HG02588 (cell line): ENCODE measurements around the gene TBL1XR1.
"Not testable (repeated sequence)": the region's sequence is repeated elsewhere in the genome, so short reads cannot be mapped to it uniquely, and the experiment has no call there.

ENCODE experiments used
- ATAC-seq: cut with Tn5 transposase; IDR thresholded peaks from one replicate; pipeline ENCODE4 v1.9.1; 2021; ENCODE audit warnings: mild to moderate bottlenecking, moderate library complexity; ENCODE audit not compliant: unreplicated experiment

Gene TBL1XR1

DNA sequence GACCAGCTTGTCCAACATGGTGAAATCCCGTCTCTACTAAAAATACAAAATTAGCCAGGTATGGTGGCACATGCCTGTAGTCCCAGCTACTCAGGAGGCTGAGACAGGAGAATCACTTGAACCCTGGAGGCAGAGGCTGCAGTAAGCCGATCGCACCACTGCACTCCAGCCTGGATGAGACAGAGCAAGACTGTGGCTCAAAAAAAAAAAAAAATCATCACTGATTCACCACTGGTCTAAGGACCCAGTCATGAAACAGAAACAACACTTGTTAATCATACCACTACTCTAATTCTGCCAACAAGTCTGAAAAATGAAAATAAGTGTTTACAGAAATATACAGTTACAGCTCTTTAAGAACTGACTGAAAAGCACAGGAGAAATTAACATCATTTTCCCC, 12.7 kb downstream of the TBL1XR1 start:
- ATAC-seq: peak; percentile 86

GRCh38 chr3:177182352-177182751, 14.9 kb downstream of the TBL1XR1 start:
- no peak for ATAC-seq

DNA sequence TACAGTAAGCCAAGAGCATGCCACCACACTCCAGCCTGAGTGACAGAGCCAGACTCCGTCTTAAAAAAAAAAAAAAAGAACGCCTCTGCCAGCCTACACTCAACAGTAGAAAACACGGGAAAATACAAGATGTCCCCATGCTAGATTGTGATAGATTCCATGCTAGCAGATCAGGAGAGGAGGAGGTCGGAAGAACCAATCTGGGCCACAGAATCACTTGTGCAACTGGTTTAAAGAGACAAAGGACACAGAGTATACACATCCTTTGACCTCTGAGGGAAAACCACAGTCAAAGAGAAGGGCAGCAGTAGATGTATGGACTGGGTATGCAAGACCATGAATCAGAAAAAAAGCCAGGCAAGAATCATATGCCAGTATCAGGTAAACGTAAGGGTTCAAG, 15.9 kb downstream of the TBL1XR1 start:
- ATAC-seq: no peak

GRCh38 chr3:177180506-177180905, 16.8 kb downstream of the TBL1XR1 start:
- no peak for ATAC-seq

DNA sequence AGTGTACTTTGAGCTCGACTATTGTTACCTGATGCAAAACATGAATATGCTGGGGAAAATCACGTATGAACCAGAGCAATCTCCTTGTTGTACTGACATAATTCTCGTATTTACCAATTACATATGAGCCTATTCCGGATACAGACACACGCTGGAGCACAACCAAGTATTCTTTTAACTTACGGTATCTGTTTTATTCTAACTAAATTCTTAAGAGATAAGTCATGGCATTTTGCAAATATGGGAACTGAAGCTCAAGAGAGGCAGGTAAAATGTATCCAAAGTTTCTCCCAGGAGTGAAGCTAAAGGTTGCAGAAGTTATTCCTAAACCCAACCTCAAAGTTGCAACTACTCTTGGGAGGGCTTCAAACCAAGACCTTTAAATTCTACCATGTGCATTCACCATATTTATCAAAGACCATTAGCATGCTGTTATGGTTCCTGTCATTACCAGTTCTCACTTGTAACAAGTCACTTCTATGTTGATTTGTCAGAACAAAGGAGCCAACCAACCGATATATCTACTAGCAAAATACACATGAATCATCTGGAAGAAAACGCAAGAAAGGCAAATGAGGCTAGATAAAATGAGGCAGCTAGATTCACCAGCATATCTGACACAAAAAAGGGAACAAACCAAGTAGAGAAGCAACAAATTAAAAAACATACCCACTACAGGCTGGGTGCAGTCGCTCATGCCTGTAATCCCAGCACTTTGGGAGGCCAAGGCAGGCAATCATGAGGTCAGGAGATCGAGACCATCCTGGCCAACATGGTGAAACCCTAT, 17.8 kb downstream of the TBL1XR1 start:
- ATAC-seq: no peak

DNA sequence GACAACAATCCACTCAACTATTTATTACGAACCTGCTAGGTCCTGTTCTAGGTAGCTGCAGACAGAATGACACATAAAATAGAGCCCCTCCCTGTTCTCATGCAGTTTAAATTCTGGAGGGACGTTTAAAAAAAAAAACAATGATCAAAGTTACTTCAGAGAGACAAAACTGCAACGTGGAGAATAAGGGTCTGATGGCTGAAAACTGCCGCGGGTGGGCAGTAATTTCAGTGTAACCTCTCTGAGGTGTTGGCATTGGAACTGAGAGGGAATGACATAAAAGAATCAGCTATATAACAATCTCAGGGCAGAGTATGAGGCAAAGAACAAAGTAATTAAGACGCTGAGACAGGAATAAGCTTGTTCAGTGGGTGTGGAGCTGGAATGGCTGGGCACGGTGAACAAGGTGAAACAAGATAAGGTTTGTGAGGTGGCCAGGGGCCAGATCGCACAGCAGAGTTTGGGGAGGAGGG, 19.5 kb downstream of the TBL1XR1 start:
- no peak for ATAC-seq

DNA sequence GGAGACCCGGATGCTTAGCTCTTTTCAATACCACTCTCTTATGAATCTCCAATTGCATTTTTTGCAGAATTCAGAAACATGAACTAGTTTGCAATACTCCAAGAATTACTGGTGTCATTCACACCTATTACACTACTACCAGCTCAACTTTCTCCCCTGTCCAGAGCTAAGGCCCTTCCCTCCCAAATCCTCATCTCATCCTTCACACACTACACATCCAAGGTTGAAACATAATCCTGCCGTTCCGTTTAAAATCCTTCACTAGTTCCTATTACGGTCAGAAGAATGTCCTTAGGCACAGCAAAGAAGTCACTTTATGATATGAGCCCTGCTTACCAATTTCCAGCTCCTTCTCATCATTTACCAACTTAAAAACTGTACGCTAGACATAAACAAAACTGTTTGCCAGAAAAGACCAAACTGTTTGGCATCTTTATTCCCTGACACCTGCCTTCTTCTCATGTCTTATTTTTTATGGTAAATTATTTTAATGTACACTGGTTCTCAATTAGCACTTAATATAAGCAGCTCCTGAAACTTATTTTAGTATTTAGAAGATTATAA, 22.6 kb downstream of the TBL1XR1 start:
- no peak for ATAC-seq

- ATAC-seq: no peak
Measured at GRCh38 chr3:177169936-177170722, 27.2 kb downstream of the TBL1XR1 start.

DNA sequence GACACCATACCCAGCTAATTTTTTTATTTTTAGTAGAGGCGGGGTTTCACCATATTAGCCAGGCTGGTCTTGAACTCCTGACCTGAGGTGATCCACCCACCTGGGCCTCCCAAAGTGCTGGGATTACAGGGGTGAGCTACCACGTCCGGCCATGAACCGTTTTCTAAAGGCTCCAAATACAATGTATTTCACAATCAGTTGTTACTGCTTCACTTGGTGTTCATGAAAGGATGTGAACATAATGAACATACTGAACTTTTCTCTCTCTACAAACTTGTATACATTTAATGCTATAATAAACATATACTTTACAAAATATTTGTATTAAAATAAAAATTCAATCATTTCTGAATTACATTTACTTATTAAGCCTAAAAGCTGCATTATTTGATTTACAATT, 28.9 kb downstream of the TBL1XR1 start:
- no peak for ATAC-seq

DNA sequence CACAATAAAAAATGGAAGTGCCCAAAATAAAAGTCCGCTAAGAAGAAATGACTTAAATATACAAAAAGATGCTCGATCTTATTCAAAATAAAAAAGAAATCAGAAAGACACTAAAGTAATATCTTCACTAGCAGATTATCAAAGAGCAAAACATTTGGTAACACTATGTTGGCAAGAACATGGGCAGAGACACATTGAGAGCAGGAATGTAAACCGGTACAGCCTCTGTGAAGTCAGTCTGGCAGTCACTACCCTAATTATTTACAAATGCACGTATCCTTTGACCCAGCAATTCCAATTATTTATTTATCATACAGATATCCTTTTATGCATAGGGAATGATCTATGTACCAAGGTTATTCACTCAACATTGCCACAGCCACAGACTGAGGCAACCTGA, 34.5 kb downstream of the TBL1XR1 start:
- no peak for ATAC-seq

- not testable (repeated sequence) for ATAC-seq
Measured at GRCh38 chr3:177161603-177162002, 35.7 kb downstream of the TBL1XR1 start.

DNA sequence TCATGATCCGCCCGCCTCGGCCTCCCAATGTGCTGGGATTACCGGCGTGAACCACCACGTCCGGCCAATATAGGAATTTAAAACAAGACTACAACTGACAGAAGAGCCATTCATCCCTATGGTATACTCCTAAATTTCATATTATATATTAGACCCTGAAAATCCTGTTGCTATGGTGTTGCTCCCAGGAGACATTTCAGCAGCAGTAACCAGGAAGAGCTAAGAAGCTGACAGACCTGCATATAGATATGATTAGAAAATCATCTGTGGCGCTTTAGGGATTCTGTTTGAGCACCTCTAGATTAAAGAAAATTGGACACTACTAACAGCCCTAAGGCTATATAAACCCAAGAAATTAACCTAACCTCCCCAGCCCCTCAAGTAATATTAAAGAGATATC, 38.8 kb downstream of the TBL1XR1 start:
- ATAC-seq: no peak

DNA sequence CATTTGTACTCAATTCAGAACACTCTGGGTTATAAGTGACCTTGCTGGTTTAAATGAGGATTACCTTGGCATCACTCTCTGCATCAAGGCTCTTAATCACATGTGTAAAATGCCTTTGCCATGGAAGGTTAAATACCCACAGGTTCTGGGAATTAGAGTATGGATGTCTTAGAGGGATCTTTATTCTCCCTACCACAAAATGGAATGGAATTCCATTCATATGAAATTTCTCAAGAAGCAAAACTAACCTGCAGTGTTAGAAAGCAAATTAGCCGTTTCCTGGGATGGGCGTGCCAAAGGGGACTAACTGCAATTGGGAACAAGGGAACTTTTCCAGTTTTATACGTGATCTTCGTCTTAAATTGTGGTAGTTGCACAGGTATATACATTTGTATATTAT, 39.8 kb downstream of the TBL1XR1 start:
- ATAC-seq: no peak

DNA sequence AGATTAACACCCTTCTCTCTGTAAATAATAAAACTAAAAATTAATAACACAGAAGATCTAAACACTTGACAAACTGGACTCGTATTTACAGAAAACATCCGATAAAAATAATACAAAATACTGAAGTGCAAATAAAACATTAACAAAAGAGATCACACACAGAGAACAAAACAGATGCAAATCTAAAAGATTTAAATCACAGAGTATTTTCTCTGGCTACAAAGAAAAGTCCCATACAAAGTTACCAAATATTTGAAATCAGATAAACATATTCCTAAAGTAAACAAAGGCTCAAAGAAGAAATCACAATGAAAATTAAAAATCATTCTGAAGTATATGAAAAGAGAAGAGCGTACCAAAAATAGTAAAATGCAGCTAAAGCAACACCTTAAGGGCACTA, 42.5 kb downstream of the TBL1XR1 start:
- ATAC-seq: no peak

GRCh38 chr3:177150970-177151627, 46.2 kb downstream of the TBL1XR1 start:
- ATAC-seq: peak; percentile 55

DNA sequence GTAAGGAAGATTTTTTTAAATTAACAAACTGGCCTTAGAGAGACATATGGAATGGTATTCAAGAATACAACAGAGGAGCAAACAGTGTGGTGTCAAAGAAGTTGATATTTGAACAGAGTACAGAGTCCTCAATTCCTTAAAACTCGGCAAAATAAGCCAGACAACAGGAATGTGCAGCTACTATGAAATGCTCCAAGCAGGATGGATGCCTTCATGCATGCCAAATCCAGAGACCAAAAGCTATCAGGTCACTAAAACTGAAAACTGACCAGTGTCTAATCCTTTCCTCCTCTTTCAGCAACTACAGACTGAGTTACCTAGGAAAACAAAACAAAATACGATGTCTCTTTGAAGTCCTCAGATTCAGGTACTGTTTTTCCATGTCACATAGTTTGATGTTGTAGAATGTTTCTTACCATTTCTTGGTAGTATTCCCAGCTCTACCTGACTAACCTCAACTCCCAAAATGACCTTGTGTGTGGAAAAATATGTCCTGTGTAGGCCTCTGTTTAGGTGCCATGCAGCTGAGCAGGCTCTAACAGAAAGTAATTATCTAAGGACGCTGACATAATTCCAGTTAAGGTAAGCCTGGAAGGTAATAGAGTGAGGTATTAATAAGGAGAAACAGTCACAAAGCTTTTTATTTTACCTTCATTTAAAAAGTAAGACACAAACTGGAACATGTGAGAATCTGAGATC, 46.9 kb downstream of the TBL1XR1 start:
- ATAC-seq: no peak

DNA sequence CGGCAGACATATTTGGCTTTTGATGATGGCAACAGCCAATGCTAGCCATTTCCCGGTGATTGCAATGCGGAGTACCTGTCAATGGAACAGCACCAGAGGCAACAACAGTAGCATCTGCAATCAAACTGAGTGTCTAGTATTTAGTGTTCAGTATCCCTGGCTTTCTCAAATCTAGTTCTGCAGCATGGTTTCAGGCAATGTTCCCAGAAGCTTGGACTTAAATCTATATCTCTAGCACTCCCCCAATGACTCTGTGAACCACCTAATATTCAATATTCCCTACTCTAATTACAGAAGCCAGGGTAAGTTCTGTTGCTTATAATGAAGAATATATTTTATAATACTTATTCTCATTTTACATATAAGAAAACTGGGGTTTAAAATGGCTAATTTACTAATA, 48.2 kb downstream of the TBL1XR1 start:
- no peak for ATAC-seq

DNA sequence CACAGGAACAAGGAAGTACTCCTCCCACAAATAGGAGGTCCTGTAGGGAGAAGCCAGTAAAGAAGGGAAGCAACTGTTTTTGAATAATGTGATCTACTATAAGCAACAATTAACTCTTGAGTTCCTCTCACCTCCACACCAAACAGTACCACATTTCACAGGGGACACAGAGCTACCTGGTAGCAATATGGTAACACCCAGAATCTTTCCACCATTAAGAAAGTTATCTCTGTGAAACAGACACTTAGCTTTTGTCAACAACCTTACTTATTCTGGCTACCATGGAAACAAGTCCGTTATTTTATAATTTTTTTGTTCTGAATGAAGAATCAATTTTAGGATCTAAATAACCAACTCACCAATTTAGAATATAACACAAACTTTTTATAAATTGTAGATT, 49.5 kb downstream of the TBL1XR1 start:
- no peak for ATAC-seq

DNA sequence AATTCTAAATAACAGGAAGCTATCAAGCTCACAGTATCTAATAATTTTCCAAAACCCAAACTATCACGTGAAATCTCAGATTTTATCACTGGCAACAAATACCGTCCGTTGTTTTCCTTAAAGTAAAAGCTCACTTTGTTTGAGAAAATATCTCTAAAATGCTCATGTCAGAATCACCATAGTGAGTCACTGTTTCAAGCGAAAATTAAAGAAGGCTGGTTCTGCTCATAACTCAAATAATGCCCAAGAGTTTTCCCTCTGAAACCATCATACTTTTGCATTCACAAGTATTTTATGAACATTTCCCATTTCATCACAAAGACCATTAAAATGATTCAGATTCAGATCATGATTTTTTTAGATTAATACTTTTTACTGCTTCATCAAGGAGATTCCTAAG, 50.6 kb downstream of the TBL1XR1 start:
- no peak for ATAC-seq

- ATAC-seq: no peak
Measured at GRCh38 chr3:177145954-177146353, 51.3 kb downstream of the TBL1XR1 start.

DNA sequence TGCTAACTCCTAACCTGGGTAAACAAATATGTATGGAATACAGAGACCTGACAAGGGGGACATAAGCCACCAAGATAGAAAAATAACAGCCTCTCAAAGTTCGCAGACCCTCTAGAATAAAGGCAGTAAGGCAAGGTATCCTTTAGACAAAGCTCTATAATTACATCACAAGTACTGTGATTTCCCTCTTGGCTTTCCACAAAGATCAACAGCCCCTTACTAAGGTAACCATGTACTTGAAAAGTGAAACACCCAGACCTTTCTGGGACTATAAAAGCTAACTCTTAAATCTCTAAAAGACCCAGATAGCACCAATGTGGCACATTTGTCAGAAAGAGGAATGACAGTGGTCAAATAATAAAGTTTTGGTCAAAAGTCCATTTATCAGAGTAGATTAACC, 51.9 kb downstream of the TBL1XR1 start:
- peak; percentile 30 for ATAC-seq
